ENCODE measurements around the gene ROBO1. TPM values are rescaled to one million over a fixed set of nuclear protein-coding genes. Genes with fewer than 3 reads are reported as not detected.

The ROBO1 gene
- total RNA-seq, 2 experiments from 2014 or later = 0.36 to 0.69 TPM

- Histone ChIP-seq H3K36me3 (ENCODE audit: insufficient read depth, low read length) (no peaks in the 10 kb centered on the region), H3K27me3 (ENCODE audit: control insufficient read depth in 1 of 2, insufficient read depth in 2 of 2, low read length in 2 of 2) (no peaks in the 10 kb centered on the region), H3K9me3 (ENCODE audit: control insufficient read depth in 1 of 2, insufficient read depth in 1 of 2, low read length in 2 of 2) (peaks cover 0 to 7% of the 10 kb centered on the region in 2 experiments), H3K4me3 (ENCODE audit: low read length) (no peak overlapping the region), H3K27ac (ENCODE audit: low read depth in 1 of 2, low read length in 2 of 2) (no peak overlapping the region), H3K4me1 (ENCODE audit: insufficient read depth, low read length) (no peaks in the 10 kb centered on the region)
- Mint-ChIP-seq H3K27ac (no peak overlapping the region), H3K27me3 (no peaks in the 10 kb centered on the region), H3K36me3 (ENCODE audit: low read depth) (no peaks in the 10 kb centered on the region), H3K9me3 (peaks cover 9% of the 10 kb centered on the region), H3K4me3 (no peak overlapping the region), H3K4me1 (ENCODE audit: low read depth) (no peaks in the 10 kb centered on the region)
- no peak for ATAC-seq (ENCODE audit: poor library complexity)
- DNase-seq = no peak
- intact Hi-C loops (cut with DNase I, micrococcal nuclease) = no loop called here
- TF ChIP-seq CTCF (IDR thresholded peaks at IDR 0.05) = no peak
- CTCF ChIA-PET = no interaction called here
- POLR2A ChIA-PET = no interaction called here
These were observed 653.9 kb downstream of the ROBO1 start for GRCh38 chr3:79113876-79114275.

DNA sequence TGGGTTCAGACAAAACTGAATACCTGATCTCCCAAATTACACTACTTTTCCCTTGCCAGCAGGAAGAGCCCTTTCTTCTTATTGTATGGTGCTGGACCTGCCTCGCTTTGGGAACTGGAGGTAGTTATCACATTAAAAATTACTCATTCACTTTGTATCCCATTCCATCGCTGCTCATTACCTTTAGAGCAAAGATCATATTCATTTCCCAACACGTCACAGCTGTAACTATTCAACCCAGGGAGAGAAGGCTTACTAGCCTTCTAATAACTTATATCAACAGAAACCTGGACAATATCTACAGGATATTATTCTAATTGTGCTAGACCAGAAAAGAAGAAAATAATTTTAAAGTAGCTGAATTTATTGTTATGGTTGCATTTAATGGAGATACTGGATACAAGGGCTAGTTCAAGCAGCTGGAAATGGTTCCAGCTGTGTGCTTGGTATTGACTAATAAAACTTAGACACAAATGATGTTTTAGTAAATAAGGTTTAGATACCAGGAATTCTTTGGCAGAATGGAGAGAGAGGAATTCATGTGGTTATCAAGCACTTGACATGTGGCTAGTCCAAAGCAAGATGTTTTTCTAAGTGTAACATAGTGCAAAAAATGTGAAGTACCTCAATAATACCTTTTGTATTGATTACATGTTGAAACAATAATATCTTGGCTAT lies 656.3 kb downstream of the ROBO1 start:
- Mint-ChIP-seq H3K4me3 (no peak overlapping the region), H3K27ac (no peak overlapping the region), H3K36me3 (ENCODE audit: low read depth) (no peaks in the 10 kb centered on the region), H3K9me3 (peaks cover 12% of the 10 kb centered on the region), H3K27me3 (no peaks in the 10 kb centered on the region), H3K4me1 (ENCODE audit: low read depth) (no peaks in the 10 kb centered on the region)
- DNase-seq = no peak
- Histone ChIP-seq H3K9me3 (ENCODE audit: control insufficient read depth in 1 of 2, insufficient read depth in 1 of 2, low read length in 2 of 2) (no peaks in the 10 kb centered on the region), H3K27ac (ENCODE audit: low read depth in 1 of 2, low read length in 2 of 2) (no peak overlapping the region), H3K27me3 (ENCODE audit: control insufficient read depth in 1 of 2, insufficient read depth in 2 of 2, low read length in 2 of 2) (no peaks in the 10 kb centered on the region), H3K4me3 (ENCODE audit: low read length) (no peak overlapping the region), H3K36me3 (ENCODE audit: insufficient read depth, low read length) (no peaks in the 10 kb centered on the region), H3K4me1 (ENCODE audit: insufficient read depth, low read length) (no peaks in the 10 kb centered on the region)
- POLR2A ChIA-PET = no interaction called here
- intact Hi-C loops (cut with DNase I, micrococcal nuclease) = no loop called here
- TF ChIP-seq CTCF (IDR thresholded peaks at IDR 0.05) = no peak
- CTCF ChIA-PET = no interaction called here
- no peak for ATAC-seq (ENCODE audit: poor library complexity)

GRCh38 chr3:79109754-79110153 lies 658.0 kb downstream of the ROBO1 start:
- Mint-ChIP-seq H3K27ac (no peak overlapping the region), H3K4me3 (no peak overlapping the region), H3K4me1 (ENCODE audit: low read depth) (no peaks in the 10 kb centered on the region), H3K9me3 (peaks cover 12% of the 10 kb centered on the region), H3K27me3 (no peaks in the 10 kb centered on the region), H3K36me3 (ENCODE audit: low read depth) (no peaks in the 10 kb centered on the region)
- ChIA-PET POLR2A (interaction anchor here (0.7 kb wide), 1 partner anchor 58 kb away, joined by 3 read pairs; no protein-coding TSS in a partner anchor), CTCF (no interaction called here)
- no peak for ATAC-seq (ENCODE audit: poor library complexity)
- H3K27ac ChIP-seq (ENCODE audit: low read depth in 1 of 2, low read length in 2 of 2) = no peak overlapping the region
- H3K27me3 ChIP-seq (ENCODE audit: control insufficient read depth in 1 of 2, insufficient read depth in 2 of 2, low read length in 2 of 2) = no peaks in the 10 kb centered on the region
- H3K4me1 ChIP-seq (ENCODE audit: insufficient read depth, low read length) = no peaks in the 10 kb centered on the region
- intact Hi-C loops (cut with DNase I, micrococcal nuclease) = no loop called here
- H3K4me3 ChIP-seq (ENCODE audit: low read length) = no peak overlapping the region
- DNase-seq = no peak
- no peaks in the 10 kb centered on the region for H3K36me3 ChIP-seq (ENCODE audit: insufficient read depth, low read length)
- H3K9me3 ChIP-seq (ENCODE audit: control insufficient read depth in 1 of 2, insufficient read depth in 1 of 2, low read length in 2 of 2) = no peaks in the 10 kb centered on the region
- no peak for TF ChIP-seq CTCF (IDR thresholded peaks at IDR 0.05)

Data from CD4-positive, alpha-beta T cell (primary cell).